ENCODE results near the gene TEX44.
A peak's percentile ranks its signal among the peaks of the same experiment; 100 is the strongest.

Gene TEX44

DNA sequence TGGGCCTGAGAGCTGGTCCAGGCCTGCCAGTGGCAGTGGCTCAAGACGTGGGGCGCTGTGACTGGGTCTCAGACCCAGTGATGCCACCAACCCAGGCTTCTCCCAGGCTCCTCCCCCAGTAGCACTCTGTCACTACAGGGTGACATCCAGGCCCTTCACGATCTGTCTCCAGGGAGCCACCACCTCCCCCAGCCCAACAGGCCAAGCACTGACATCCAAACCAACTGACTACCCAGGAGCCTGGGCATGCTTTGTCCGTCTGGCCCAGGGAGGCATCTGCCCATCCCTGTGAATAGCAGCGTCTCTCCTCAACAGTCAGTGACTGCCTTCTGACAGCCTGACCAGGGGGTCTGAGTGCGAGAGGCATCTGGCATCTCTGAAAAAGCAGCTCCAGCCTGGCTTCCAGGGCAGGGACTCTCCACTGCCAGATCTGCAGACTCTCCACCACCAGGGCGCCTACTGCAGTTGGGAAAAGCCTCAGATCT lies 13.0 kb downstream of the TEX44 start:
- DNase-seq = no peak

DNA sequence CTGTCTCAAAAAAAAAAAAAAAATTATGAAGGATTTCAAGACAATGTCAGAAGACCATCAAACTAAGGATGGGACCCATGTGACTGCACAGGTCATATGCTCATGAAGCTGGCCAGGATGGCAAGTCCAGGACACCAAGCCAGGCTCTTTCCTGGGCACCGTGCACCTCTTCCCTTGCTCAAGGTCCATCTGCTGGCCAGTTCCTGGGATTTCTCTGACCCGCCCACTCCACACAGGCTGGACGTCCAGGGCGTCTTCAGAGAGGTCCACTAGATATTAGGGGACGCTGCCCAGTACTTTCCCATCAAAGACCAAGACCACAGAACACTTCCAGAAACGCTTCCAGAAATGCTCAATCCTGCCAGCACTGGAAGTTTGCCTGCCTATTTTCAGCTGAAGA lies 14.3 kb downstream of the TEX44 start:
- no peak for DNase-seq

DNA sequence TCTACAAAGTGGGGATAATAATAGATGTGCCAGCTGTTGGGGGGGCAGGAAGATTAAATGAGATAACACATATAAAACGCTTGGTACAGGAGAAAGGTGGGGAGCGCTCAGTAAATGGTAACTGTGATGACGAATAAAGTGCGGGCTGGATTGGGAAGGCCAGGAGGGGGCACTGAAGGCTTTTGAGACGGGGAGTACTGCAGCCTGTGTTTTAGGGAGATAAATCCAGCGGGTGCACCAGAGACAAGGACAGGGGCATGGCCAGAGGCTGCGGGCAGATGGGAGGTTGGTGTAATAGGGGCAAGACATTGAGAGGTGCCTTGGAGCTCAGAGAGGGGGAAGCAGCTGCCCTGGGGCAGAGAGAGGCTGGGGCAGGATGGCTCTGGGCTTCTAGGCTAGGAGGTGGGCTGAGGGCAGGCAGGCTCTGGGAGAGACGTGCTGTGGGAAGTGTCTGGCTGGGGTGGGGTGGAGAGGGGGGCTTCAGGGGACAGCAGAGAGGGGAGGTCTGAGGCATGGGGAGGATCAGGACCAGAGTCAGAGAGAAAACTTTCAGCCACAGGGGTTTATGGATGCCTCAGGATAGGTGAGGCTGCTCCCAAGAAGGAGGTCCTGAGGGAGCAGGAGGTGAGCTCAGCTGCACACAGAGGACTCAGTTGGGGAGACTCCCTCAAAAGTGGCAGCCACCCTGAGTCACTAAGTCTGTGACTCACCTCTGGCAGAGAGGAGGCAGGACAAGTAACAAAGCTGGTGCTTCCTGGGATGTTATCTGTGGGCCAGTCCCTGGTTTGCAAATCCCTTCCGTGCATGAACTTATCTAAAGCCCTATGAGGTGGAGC lies 18.8 kb downstream of the TEX44 start:
- peak; percentile 75 for DNase-seq

DNA sequence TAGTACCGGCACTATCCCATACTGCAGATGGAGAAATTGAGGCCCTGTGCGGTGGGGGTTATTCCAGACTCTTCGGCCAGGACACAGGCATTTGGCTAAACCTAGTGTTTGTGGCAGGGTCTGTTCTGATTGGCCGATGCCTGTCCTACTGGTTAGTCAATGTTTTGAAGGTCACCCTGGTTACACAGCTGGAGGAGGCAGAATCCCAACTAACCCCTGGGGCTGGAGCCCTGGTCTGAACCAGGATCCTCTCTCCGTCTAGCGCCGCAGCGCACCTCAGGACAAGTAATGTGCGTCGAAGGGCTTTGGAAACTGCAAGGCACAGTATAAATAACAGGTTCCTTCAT lies 19.4 kb downstream of the TEX44 start:
- DNase-seq = no peak

DNA sequence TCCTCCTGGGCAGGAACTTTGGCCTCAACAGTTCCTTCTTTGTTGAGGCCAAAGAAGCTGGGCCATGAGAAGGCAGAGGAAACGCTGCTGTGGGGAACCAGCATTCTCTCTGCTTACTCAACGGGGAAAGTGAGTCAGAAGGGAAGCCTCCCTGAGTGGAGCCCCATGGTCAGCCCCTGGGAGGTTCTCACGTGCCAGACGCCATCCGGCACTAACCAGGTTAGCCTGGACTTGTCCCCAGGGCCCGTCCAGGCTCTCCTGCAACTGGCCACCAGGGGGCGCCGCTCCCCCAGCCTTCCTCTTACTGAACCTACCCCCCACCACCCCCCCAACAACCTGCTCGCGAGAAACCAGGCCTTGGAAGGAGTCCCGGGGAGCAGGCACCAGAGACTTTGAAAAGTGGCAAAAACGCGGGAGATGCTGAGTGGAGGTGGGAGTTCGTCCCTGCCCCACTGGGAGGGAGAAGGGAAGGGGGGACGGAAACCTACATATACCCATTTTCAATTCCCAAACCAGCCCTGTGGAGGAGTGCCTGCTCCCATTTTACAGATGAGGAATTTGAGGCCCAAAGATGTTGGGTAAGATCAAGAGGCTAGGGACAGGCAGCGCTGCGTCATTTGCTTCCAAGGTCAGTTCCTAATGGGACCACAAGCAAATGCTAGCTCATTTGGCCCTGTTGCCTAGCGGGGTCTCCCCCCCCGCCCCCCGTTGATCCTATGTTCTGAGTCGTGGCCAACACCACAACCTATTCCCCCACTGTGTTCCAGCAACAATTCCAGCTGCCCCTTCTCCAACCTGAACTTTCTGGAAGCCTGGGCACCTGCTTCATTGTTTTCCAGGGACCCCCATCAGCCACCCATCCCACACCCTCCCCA lies 20.0 kb downstream of the TEX44 start:
- peak; percentile 99 for DNase-seq

DNA sequence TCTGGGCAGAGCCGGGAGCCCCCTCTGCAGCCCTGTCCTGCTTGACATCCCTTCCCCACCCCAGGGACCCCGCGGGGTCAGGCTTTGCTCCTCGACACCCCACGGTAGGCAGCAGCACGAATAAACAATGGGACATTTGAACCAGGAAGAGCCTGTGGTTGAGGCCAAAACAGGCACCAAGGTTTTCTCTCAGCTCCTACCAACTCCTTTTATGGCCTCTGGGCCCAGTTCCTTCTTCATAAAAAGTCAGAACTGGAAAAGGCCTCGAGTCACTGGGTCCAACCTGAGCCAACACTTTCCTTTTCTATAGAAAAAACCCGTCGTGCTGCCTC lies 20.6 kb downstream of the TEX44 start:
- peak; percentile 76 for DNase-seq

DNA sequence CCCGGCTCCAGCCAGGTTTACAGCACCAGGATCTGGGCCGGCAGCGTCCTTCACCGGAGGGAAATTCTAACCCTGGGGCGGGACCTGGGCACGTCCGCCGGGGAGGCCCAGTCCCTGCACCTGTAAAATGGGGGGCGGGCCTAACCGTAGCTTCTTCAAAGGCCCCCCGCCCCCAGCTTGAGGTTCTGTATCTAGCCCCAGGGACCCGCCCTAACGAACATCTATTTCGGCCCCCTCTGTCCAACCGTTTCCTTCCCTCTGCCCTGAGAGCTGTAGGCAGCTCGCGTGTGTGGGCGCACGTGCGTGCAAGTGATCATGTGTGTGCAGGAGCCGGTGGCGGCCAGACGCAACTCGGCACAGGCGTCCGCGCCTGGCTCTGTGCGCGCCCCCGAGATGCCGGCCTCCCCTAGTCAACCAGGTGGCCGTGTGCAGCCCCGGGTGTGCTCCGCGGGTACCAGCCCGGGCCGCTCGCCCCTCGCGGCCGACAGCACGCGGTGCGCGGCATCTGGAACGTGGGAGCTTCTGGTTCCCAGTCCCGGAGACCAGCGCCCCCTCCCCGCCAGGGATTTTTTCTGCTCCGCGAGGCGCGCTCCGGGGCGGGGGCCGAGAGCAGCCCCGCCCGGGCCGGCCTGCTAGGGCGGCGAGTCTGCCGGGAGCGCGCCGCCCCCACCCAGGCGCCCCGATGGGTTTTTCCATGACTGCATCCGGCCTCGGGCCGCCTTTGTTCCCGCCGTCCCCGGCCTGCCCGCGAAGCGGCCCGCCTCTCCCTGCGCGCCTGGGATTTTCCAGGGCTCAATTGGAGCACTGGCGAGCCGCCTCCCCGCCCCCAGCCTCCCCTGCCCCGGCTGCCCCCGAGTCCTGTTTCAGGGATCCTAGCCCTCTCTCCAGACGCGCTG lies 21.2 kb downstream of the TEX44 start:
- DNase-seq = peak; percentile 92

DNA sequence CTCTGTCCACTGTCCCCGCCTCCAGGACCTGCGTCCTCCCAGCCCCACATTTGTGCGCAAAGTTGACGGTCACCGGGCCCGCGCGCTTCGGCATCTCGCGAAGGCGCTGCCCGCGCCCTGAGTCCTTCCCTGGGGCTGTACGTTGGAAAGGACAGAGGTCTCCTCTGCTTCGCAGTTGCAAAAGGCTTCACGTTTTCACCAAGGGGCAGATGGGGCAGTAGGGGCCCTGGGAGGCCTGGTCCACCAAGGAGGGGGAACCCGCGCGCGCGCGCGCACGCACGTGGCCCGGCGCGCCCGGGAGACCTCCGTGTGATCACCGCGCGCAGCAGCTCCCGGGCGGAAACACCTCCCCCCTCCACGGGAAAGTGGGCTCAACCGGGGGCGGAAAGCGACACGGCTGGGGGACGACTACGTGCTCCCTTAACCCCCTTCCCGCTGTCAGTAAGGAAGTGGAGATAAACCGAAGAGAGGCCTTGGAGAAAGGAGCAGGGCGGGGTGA lies 21.9 kb downstream of the TEX44 start:
- peak; percentile 85 for DNase-seq

DNA sequence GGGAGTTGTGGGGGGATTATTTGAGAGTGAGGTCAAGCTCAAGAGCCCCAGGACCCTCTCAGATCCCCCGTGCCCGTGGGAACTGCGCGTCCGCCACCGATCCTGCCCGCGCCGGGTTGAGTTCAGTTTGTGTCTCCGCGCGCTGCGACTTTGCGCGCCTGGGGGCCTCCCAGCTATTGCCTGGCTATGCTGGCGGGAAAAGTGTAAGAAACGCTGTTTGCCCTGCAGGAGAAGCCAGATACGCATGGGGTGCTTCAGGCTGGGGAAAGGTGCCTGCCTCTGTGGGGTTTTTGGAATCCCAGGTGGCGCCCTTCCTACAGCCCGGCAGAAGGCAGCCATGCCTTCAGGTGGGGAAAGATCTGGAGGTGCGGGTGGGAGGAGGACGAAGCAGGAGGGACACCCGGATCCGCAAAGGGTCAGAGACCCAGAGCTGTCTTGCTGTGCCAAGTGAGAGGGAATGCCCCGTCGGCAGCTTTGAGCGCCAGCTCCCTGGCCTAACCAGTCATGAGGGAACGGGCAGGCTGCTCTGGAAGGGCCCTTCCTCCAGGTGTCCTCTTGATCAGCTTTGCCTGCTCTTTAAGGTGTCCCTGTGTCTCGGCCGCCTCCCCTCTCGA lies 22.5 kb downstream of the TEX44 start:
- DNase-seq = peak; percentile 63

DNA sequence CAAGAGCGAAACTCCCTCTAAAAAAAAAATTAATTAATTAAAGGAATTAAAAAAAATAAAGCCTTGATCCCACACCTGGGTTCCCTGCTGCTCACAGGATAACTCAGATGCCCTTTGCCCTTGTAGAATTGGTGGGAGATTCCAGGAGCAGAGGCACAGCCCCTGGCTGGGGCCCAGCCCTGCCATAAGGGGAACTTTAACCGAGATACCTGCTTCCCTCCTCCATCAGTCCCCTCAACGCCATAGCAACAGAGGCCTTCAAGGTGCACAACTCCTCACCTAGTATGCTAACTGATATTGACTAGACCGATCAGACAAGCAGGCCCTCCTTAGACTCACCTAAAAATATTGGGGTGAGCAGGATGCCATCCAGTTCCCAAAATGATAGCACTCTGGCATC lies 23.6 kb downstream of the TEX44 start:
- no peak for DNase-seq

DNA sequence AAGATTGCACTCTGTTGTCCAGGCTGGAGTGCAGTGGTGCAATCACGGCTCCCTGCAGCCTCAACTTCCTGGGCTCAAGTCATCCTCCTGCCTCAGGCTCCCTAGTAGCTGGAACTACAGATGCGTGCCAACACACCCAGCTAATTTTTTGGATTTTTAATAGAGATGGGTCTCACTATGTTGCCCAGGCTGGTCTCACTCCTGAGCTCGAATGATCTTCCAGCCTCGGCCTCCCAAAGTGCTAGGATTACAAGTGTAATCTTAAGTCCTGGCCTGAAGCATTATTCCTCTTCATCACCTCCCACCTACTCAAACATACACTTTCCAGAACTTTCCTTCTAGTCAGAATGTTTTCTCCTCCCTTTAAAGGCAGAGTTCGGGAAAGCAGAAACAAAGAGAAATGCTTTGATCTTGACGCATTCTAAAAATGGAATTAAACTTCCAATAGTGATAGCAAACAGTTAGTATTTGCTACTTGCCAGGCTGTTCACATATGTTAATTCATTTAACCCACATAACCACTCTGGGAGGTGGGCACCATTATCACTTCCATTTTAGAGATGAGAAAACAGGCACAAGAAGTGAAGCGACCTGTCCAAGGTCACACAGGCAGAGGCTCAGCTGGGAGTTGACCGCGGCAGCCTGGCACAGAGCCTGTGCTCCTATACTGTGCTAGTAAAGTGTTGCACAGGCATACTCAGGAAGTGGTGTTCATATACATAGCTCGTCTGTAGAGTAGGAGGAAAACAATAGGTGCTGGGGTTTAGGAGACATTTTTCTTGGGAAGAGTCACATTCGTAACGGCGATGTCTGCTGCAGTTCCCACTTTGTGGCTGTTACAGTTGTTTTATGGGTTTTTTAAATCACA lies 24.6 kb downstream of the TEX44 start:
- DNase-seq = no peak

DNA sequence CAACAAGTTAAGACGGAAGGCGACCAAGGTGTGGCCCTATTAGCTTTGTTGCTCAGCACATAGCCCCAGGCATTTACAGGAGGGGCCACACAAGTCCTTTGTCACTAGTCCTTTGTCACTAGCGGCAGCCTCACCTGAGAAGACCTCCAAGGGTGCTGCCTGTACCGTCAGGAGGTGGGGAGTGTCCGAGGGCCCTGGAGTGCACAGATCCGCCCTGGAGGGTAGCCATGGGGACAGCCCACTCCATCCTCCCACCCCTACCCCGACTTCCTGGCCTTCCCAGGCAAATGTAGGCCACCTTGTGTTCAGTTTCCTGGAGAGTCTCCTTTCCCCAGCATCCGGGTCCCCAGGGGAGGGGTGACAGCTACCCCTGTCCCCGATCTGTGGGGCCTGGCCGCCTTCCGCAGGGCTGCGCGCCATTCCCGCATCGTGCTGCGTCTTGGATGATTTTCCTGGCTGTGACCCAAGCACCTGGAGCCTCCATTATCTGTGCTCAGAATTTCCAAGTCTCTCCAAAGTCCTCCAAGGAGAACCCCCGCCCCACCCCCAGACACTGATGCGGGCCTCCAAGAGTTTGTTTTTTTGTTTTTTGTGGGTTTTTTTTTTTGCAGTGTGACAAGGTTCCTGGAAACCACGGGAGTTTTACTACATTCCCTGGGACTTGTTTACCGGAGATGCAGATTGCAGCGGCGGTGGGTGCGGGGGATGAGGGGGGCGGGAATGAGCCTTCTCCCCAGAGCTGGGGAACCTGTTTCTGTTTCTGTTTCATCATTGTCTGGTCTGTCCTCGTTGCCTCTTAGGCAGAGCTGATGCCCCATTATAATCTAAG lies 28.6 kb downstream of the TEX44 start:
- no peak for DNase-seq

DNA sequence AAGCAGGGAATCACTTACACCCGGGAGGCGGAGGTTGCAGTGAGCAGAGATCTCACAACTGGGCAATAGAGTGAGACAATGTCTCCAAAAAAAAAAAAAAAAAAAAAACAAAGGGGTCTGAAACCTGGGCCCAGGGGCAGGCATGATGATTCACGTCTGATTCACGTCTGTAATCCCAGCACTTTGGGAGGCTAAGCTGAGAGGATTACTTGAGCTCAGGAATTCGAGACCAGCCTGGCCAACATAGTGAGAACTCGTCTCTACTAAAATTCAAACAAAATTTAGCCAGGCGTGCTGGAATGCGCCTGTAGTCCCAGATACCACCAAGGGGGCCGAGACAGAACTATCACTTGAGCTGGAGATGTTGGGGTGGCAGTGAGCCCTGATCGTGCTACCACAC lies 30.3 kb downstream of the TEX44 start:
- no peak for DNase-seq

DNA sequence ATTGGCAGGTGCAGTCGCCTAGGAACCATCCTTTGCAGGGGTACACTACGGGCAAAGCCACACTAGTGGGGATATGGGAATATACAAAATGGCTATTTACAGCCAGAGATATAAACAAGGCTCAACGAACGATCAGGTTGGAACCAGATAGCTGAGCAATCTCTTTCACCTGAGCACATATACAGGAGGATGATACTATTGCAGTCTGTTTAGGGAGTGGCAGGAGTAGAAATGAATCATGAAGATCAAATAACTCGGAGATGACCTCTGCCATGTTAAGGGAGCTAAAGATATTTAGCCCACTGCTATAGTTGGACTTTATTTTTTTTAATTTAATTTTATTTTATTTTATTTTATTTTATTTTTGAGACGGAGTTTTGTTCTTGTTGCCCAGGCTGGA lies 33.8 kb downstream of the TEX44 start:
- no peak for DNase-seq

DNA sequence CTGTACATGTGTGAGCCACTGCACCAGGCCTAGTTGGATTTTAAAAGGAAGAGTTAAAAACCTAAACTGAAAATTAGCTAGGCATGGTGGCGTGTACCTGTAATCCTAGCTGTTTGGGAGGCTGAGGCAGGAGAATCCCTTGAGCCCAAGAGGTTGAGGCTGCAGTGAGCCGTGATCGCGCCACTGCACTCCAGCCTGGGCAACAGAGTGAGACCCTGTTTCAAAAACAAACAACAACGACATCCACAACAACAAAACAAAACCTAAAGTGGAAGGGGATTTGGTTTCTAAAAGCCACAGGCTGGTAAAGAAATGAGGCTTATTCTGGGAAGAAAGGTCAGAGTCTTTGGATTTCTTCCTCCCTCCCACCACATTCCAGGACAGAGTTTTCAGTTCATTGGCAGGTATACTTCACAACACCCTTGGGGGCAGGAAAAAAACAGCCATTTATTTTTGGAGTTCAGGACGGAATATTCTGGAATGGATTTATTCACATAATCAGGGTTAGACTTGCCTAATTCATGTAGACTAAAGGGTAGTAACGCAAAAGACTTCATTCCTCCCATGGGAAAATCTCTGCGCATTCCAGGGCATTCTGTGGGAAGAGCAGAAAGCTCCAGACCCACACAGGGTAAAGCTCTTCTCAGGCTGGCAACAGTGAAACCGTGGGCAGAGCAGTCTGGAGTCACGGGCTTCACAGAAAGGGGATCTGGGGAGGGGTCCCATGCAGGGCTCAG lies 34.9 kb downstream of the TEX44 start:
- no peak for DNase-seq

DNA sequence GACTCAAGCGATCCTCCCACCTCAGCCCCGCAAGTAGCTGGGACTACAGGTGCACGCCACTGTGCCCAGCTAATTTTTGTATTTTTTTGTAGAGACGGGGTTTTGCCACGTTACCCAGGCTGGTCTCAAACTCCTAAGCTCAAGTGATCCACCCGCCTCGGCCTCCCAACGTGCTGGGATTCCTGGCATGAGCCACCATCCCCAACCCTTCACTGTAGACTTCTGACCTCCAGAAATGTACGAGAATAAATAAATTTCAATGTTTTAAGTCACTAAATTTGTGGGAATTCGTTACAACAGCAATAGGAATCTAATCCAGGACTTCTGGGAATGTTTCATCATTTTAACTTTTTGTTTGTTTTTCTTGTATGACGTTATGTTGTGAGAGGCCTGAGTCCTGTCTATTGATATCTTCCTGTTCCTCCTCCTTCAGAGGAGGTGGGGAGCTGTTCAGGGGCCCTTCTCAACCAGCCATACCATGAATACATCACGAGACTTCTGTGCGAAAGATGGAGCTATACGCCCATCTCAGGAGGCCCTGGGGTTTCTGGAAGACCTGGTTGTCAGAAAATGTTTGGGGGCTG lies 40.0 kb downstream of the TEX44 start:
- no peak for DNase-seq

DNA sequence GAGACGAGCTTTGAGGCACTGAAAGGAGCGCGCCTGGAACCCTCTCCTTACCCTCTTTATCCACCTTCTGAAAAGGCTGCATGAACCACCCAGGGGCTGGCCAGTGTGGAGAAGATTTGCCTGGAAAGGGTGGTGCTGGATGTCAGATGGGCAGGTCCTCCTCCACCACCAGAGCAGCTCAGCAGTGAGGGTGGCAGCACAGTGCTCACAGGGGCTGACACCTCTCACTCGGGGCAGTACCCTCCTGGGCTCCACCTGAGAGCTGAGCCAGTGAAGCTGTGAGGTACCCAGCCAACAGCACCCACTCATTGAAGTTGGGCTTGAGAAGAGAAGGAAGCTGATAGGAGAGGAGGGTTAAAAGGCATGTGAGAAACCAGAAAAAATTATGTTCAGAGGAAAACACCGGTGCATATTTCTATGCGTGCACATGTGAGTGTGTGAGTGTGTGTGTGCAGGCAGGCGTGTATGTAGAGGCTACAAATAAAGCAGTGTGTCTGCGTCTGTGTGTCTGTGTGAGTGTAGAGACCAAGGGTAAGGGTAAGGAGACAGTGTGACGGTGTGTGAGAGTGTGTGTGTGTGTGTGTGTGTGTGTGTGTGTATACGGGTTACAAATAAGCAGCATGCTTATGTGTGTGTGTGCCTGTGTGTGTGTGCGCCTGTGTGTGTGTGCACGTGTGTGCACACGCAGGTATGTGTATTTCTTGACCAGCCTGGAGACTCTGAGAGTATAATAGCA lies 40.7 kb downstream of the TEX44 start:
- DNase-seq = no peak

DNA sequence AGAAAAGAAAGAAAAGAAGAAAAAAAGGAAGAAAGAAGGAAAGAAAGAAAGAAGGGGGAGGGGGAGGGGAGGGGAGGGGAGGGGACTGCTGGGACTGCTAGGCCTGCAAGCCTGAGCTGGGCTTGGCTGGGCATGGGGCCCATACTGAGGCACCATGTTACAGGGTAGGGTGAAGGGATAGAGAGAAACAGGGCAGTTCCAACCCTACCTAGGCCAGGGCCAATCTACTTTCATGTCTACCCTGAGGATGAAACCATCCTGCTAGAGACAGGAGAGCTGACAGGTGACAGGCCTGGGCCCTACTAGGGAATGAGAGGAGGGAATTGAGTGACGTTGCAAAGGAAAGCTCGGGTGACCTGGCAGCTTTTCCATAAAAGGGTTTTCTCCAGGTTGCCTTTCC lies 41.7 kb downstream of the TEX44 start:
- no peak for DNase-seq
